ENCODE results near the gene NFIA.

GRCh38 chr1:61083807-61084440, 1.6 kb downstream of the NFIA start:
- TF ChIP-seq CTCF (IDR thresholded peaks at IDR 0.05) (no peak), POLR2A (IDR thresholded peaks at IDR 0.05) (no peak)

Data from esophagus squamous epithelium (tissue), 4 donors.